ENCODE measurements around the gene DCTN2.
A peak's percentile ranks its signal among the peaks of the same experiment; 100 is the strongest.
"Not testable (repeated sequence)": the region's sequence is repeated elsewhere in the genome, so short reads cannot be mapped to it uniquely, and the experiment has no call there.

The DCTN2 gene

GRCh38 chr12:57546438-57547287, at the start of gene DCTN2:
Gene DCTN2 (minus strand): TSS chr12:57547192. CDS start chr12:57547063, 129 bp downstream.
- peak; percentile 79 to 92 (median 88) for DNase-seq

GRCh38 chr12:57593187-57593586, 46.2 kb upstream of the DCTN2 start:
- DNase-seq = no peak

- no peak for DNase-seq
Measured at GRCh38 chr12:57592551-57593165, 45.7 kb upstream of the DCTN2 start.

- DNase-seq = no peak
Measured at GRCh38 chr12:57591782-57592325, 44.9 kb upstream of the DCTN2 start.

- DNase-seq = peak; percentile 54 to 76 (median 66)
Measured at GRCh38 chr12:57590864-57591781, 44.1 kb upstream of the DCTN2 start, which contains the start of gene PIP4K2C. Gene PIP4K2C (plus strand): TSS chr12:57591192. CDS start chr12:57591290, 98 bp downstream.

- DNase-seq = no peak
Measured at GRCh38 chr12:57590479-57590863, 43.5 kb upstream of the DCTN2 start.

GRCh38 chr12:57588951-57589610, 42.1 kb upstream of the DCTN2 start:
- not testable (repeated sequence) for DNase-seq

- DNase-seq = no peak
Measured at GRCh38 chr12:57586832-57587429, 39.9 kb upstream of the DCTN2 start.

GRCh38 chr12:57586128-57586527, 39.1 kb upstream of the DCTN2 start:
- no peak for DNase-seq

GRCh38 chr12:57585156-57585555, 38.2 kb upstream of the DCTN2 start:
- DNase-seq = no peak

GRCh38 chr12:57584690-57585089, 37.7 kb upstream of the DCTN2 start:
- DNase-seq = no peak

GRCh38 chr12:57584050-57584449, 37.1 kb upstream of the DCTN2 start:
- no peak for DNase-seq

- peak; percentile 23 to 80 (median 60) for DNase-seq
Measured at GRCh38 chr12:57583008-57583831, 36.2 kb upstream of the DCTN2 start.

- no peak for DNase-seq
Measured at GRCh38 chr12:57582440-57582839, 35.4 kb upstream of the DCTN2 start.

- DNase-seq = no peak
Measured at GRCh38 chr12:57581802-57582201, 34.8 kb upstream of the DCTN2 start.

GRCh38 chr12:57580466-57580795, 33.4 kb upstream of the DCTN2 start:
- no peak for DNase-seq

GRCh38 chr12:57579677-57580465, 32.9 kb upstream of the DCTN2 start:
- DNase-seq = no peak

- DNase-seq = no peak
Measured at GRCh38 chr12:57579011-57579410, 32.0 kb upstream of the DCTN2 start.

GRCh38 chr12:57577981-57578758, 31.2 kb upstream of the DCTN2 start:
- no peak for DNase-seq

Data from stimulated activated naive CD4-positive, alpha-beta T cell (primary cell).